ENCODE results near the gene HACD2. TPM values are rescaled to one million over a fixed set of nuclear protein-coding genes. Genes with fewer than 3 reads are reported as not detected.

HACD2 gene
- total RNA-seq, 1 experiment from 2014 or later = 27.4 TPM

DNA sequence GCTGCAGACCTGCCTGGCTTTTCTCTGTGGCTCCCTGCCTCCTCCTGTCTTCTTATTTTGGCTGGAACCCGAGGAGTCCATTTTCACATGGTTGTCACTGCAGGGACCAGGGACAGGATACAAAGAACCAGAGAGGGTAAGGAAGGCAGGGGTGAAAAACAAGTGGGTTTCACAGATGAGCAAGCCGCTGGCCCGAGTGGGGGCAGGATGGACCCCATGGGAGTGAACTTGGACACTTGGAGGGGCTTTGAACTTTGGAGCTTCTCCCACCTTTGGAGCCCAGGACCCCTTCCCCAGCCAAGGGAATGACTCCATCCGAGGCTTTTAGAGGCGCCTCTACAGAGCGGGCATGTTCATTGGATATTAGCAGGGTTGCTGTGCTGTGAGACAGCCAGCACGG lies 109.1 kb downstream of the HACD2 start:
- Histone ChIP-seq H3K14ac (ENCODE audit: insufficient read depth, low read length) (no peak overlapping the region), H2BK120ac (ENCODE audit: low read depth, low read length, poor library complexity, severe bottlenecking) (no peak overlapping the region), H3K23ac (ENCODE audit: insufficient read length, low read depth, low read length) (no peak overlapping the region), H4K91ac (ENCODE audit: insufficient read length, low read depth, low read length) (no peak overlapping the region), H3K4me2 (ENCODE audit: insufficient read depth, insufficient read length, low read length) (no peak overlapping the region), H4K5ac (ENCODE audit: insufficient read length, low read depth, low read length) (no peak overlapping the region), H3K79me1 (ENCODE audit: insufficient read depth, low read depth, low read length, poor library complexity, severe bottlenecking) (no peaks in the 10 kb centered on the region), H4K20me1 (ENCODE audit: control insufficient read depth, insufficient read depth, insufficient read length) (no peaks in the 10 kb centered on the region), H4K8ac (replicated peaks; ENCODE audit: insufficient read length, low read depth, low read length) (no peak overlapping the region), H2BK20ac (ENCODE audit: low read depth, low read length, poor library complexity, severe bottlenecking) (no peak overlapping the region), H3K9ac (ENCODE audit: extremely low read depth, insufficient read length, low read length) (no peak overlapping the region), H2BK15ac (ENCODE audit: low read depth, low read length) (no peak overlapping the region), H3K18ac (ENCODE audit: insufficient read length, low read depth, low read length) (no peak overlapping the region), H3K79me2 (ENCODE audit: insufficient read depth, low read length) (no peaks in the 10 kb centered on the region), H2BK5ac (ENCODE audit: insufficient read length, low read length) (no peak overlapping the region), H3K4me1 (ENCODE audit: insufficient read depth, low read length) (no peaks in the 10 kb centered on the region; the same call in 1 of the 2 replicates), H3K56ac (ENCODE audit: insufficient read length, low read depth, low read length) (no peak overlapping the region), H3K27ac (ENCODE audit: insufficient read length, low read depth, low read length) (no peak overlapping the region), H3T11ph (ENCODE audit: low read length) (no peak overlapping the region), H3K23me2 (ENCODE audit: insufficient read length, low read depth, low read length, poor library complexity, severe bottlenecking) (no peaks in the 10 kb centered on the region), H3K27me3 (ENCODE audit: insufficient read depth, low read length) (0 out of 2 replicates have a peak, but pooled peaks cover 2% of the 10 kb centered on the region), H2AK5ac (ENCODE audit: insufficient read length, low read length) (no peak overlapping the region), H2AFZ (ENCODE audit: low read length) (no peak overlapping the region), H3K9me3 (ENCODE audit: control insufficient read depth, low read depth, low read length) (no peaks in the 10 kb centered on the region), H2BK12ac (ENCODE audit: insufficient read length, low read depth, low read length) (no peak overlapping the region), H3K4ac (ENCODE audit: low read depth, low read length) (no peak overlapping the region)
- Mint-ChIP-seq H3K9me3 (no peaks in the 10 kb centered on the region), H3K4me3 (no peak overlapping the region), H3K27ac (no peak overlapping the region), H3K36me3 (ENCODE audit: insufficient read depth in 1 of 3, low read depth in 3 of 3) (no peaks in the 10 kb centered on the region), H3K4me1 (peaks cover 0 to 9% of the 10 kb centered on the region in 2 experiments; a peak in 1 of 4 replicates), H3K27me3 (ENCODE audit: low read depth) (peaks cover 14% of the 10 kb centered on the region)
- TF ChIP-seq CTCF (conservative IDR thresholded peaks at IDR 0.05) = no peak
- no peak for DNase-seq
- no CpG with 5 or more reads among the region's 7 CpGs for WGBS (ENCODE audit: extremely low coverage, insufficient read length, low lambda C conversion rate)

All from H9 (cell line).